ENCODE results near the gene TGFA.

Gene TGFA

GRCh38 chr2:70552501-70553333 lies 909 bp downstream of the TGFA start:
- DNase-seq (ENCODE audit: extremely low spot score): no peak
- ChIA-PET CTCF (interaction anchor here (1.2 kb wide), 1 partner anchor 65 kb away, joined by 6 read pairs; no protein-coding TSS in a partner anchor), POLR2A (no interaction called here)
- TF ChIP-seq FOXM1 (IDR thresholded peaks at IDR 0.05; ENCODE audit: borderline replicate concordance): no peak
- no peak for TF ChIP-seq ZNF384 (IDR thresholded peaks at IDR 0.05)
- TF ChIP-seq PKNOX1 (IDR thresholded peaks at IDR 0.05): no peak
- TF ChIP-seq NFRKB (IDR thresholded peaks at IDR 0.05): no peak
- TF ChIP-seq BHLHE40 (IDR thresholded peaks at IDR 0.05; ENCODE audit: borderline replicate concordance): no peak
- TF ChIP-seq LEF1 (IDR thresholded peaks at IDR 0.05; ENCODE audit: borderline replicate concordance): no peak
- no peak for TF ChIP-seq SUZ12 (IDR thresholded peaks at IDR 0.05)
- no peak for TF ChIP-seq SP1 (IDR thresholded peaks at IDR 0.05)
- TF ChIP-seq TARDBP (IDR thresholded peaks at IDR 0.05): no peak

- no peak for DNase-seq (ENCODE audit: extremely low spot score)
- ChIA-PET POLR2A (no interaction called here), CTCF (no interaction called here)
- no peak for TF ChIP-seq SUZ12 (IDR thresholded peaks at IDR 0.05)
- no peak for TF ChIP-seq SP1 (IDR thresholded peaks at IDR 0.05)
- TF ChIP-seq BHLHE40 (IDR thresholded peaks at IDR 0.05; ENCODE audit: borderline replicate concordance): no peak
- no peak for TF ChIP-seq FOXA1 (IDR thresholded peaks at IDR 0.05)
- no peak for TF ChIP-seq PKNOX1 (IDR thresholded peaks at IDR 0.05)
- TF ChIP-seq ZNF384 (IDR thresholded peaks at IDR 0.05): no peak
- TF ChIP-seq CTBP1 (IDR thresholded peaks at IDR 0.05; ENCODE audit: borderline replicate concordance): no peak
These were observed 2.5 kb downstream of the TGFA start for GRCh38 chr2:70551167-70551566.

- no peak for DNase-seq (ENCODE audit: extremely low spot score)
- TF ChIP-seq CTBP1 (IDR thresholded peaks at IDR 0.05; ENCODE audit: borderline replicate concordance) (no peak), SUZ12 (IDR thresholded peaks at IDR 0.05) (no peak), FOXM1 (IDR thresholded peaks at IDR 0.05; ENCODE audit: borderline replicate concordance) (no peak), BHLHE40 (IDR thresholded peaks at IDR 0.05; ENCODE audit: borderline replicate concordance) (no peak), TARDBP (IDR thresholded peaks at IDR 0.05) (no peak), NFRKB (IDR thresholded peaks at IDR 0.05) (no peak), L3MBTL2 (conservative IDR thresholded peaks at IDR 0.05) (no peak), HDGF (IDR thresholded peaks at IDR 0.05; ENCODE audit: borderline replicate concordance) (no peak), ELF4 (IDR thresholded peaks at IDR 0.05) (no peak)
- POLR2A ChIA-PET: no interaction called here
- CTCF ChIA-PET: no interaction called here
These were observed 3.7 kb downstream of the TGFA start for GRCh38 chr2:70549962-70550361.

GRCh38 chr2:70549064-70549710 lies 4.4 kb downstream of the TGFA start:
- peak; percentile 17 for DNase-seq (ENCODE audit: extremely low spot score)
- peak; percentile 42; the same call in 1 of the 2 replicates for TF ChIP-seq CTBP1 (IDR thresholded peaks at IDR 0.05; ENCODE audit: borderline replicate concordance)
- TF ChIP-seq TARDBP (IDR thresholded peaks at IDR 0.05): no peak
- peak; percentile 93 for TF ChIP-seq PKNOX1 (IDR thresholded peaks at IDR 0.05)
- CTCF ChIA-PET: no interaction called here
- POLR2A ChIA-PET: no interaction called here

- CTCF ChIA-PET: no interaction called here
- TF ChIP-seq ARNT (IDR thresholded peaks at IDR 0.05) (no peak), SP1 (IDR thresholded peaks at IDR 0.05) (no peak), TARDBP (IDR thresholded peaks at IDR 0.05) (no peak), SUZ12 (IDR thresholded peaks at IDR 0.05) (no peak), L3MBTL2 (conservative IDR thresholded peaks at IDR 0.05) (no peak), FOXK2 (IDR thresholded peaks at IDR 0.05) (no peak), LEF1 (IDR thresholded peaks at IDR 0.05; ENCODE audit: borderline replicate concordance) (no peak), HDGF (IDR thresholded peaks at IDR 0.05; ENCODE audit: borderline replicate concordance) (no peak)
- DNase-seq (ENCODE audit: extremely low spot score): no peak
- POLR2A ChIA-PET: no interaction called here
These were observed 5.4 kb downstream of the TGFA start for GRCh38 chr2:70548233-70548632.

GRCh38 chr2:70546885-70547284 lies 6.7 kb downstream of the TGFA start:
- DNase-seq (ENCODE audit: extremely low spot score): no peak
- ChIA-PET CTCF (interaction anchor here (0.7 kb wide), 1 partner anchor 10 kb away, joined by 4 read pairs; no protein-coding TSS in a partner anchor), POLR2A (no interaction called here)
- TF ChIP-seq PKNOX1 (IDR thresholded peaks at IDR 0.05) (no peak), BHLHE40 (IDR thresholded peaks at IDR 0.05; ENCODE audit: borderline replicate concordance) (no peak), FOXM1 (IDR thresholded peaks at IDR 0.05; ENCODE audit: borderline replicate concordance) (no peak), TARDBP (IDR thresholded peaks at IDR 0.05) (no peak), ELF4 (IDR thresholded peaks at IDR 0.05) (no peak), FOXA1 (IDR thresholded peaks at IDR 0.05) (no peak), LEF1 (IDR thresholded peaks at IDR 0.05; ENCODE audit: borderline replicate concordance) (no peak), CTBP1 (IDR thresholded peaks at IDR 0.05; ENCODE audit: borderline replicate concordance) (no peak), L3MBTL2 (conservative IDR thresholded peaks at IDR 0.05) (no peak), ARNT (IDR thresholded peaks at IDR 0.05) (no peak)

All from HEK293T (cell line).